DND-41 (cell line): ENCODE measurements around the gene CBY2.

Experiments used
- ATAC-seq: fragments of 200-7000 bp; cut with Tn5 transposase; 3 replicates; pipeline ENCODE4 v1.9.1; 2021; ENCODE audit warnings: low read depth; ENCODE audit not compliant: insufficient read depth
- DNase-seq: peaks from one replicate; pipeline ENCODE4 v3.0.0-alpha.2; 2020
- H2AFZ ChIP-seq: 2 replicates; pipeline ENCODE4 v1.6.0; 2012; ENCODE audit warnings: low read depth, low read length
- H3K27ac ChIP-seq: 2 replicates; pipeline ENCODE4 v1.5.1; 2012; ENCODE audit warnings: low read length, inconsistent platforms
- H3K27me3 ChIP-seq: fragments of 200-600 bp; sonication (generic); 2 replicates; pipeline ENCODE4 v1.6.0; 2012; ENCODE audit warnings: low read length, mild to moderate bottlenecking, inconsistent platforms; ENCODE audit not compliant: insufficient read depth, poor library complexity
- H3K36me3 ChIP-seq: 2 replicates; pipeline ENCODE4 v1.5.1; 2012; ENCODE audit warnings: low read length, inconsistent platforms; ENCODE audit not compliant: insufficient read depth
- H3K4me1 ChIP-seq: 2 replicates; pipeline ENCODE4 v1.5.1; 2012; ENCODE audit warnings: mild to moderate bottlenecking, low read length; ENCODE audit not compliant: insufficient read depth
- H3K4me2 ChIP-seq: 2 replicates; pipeline ENCODE4 v1.6.0; 2012; ENCODE audit warnings: mild to moderate bottlenecking, moderate library complexity, low read length, inconsistent platforms; ENCODE audit not compliant: insufficient read depth
- H3K4me3 ChIP-seq, 2 experiments: fragments of 200-600 bp in 1 of 2; shearing (Covaris generic) in 1 of 2; 2 replicates each; pipeline ENCODE4 v1.5.1; 2012 to 2016; ENCODE audit warnings: inconsistent platforms in 2 of 2, low read length in 2 of 2, mild to moderate bottlenecking in 2 of 2, low read depth in 1 of 2, moderate library complexity in 1 of 2
- H3K79me2 ChIP-seq: 2 replicates; pipeline ENCODE4 v1.6.0; 2012; ENCODE audit warnings: low read length, inconsistent platforms; ENCODE audit not compliant: insufficient read depth
- H3K9ac ChIP-seq: 2 replicates; pipeline ENCODE4 v1.6.0; 2012; ENCODE audit warnings: low read depth, mild to moderate bottlenecking, inconsistent platforms, low read length, moderate library complexity
- H3K9me3 ChIP-seq: 2 replicates; pipeline ENCODE4 v1.5.1; 2012; ENCODE audit warnings: low read length, moderate library complexity, mild to moderate bottlenecking, inconsistent platforms; ENCODE audit not compliant: insufficient read depth, severe bottlenecking
- H4K20me1 ChIP-seq: 2 replicates; pipeline ENCODE4 v1.6.0; 2012; ENCODE audit warnings: low read length; ENCODE audit not compliant: insufficient read depth
- CTCF ChIP-seq: IDR thresholded peaks from 2 replicates; pipeline ENCODE4 v1.5.1; 2012; ENCODE audit warnings: borderline replicate concordance, low read length, moderate library complexity, mild to moderate bottlenecking; ENCODE audit not compliant: poor library complexity, severe bottlenecking; ENCODE audit errors: extremely low read depth
- EZH2 ChIP-seq: IDR thresholded peaks from 3 replicates; pipeline ENCODE4 v1.6.1; 2012; ENCODE audit warnings: borderline replicate concordance, low read depth, mild to moderate bottlenecking, moderate library complexity, low read length, inconsistent platforms; ENCODE audit not compliant: severe bottlenecking

Gene CBY2

GRCh38 chr13:45704211-45704739 is 2.2 kb downstream of the CBY2 start:
- no peak overlapping the region for H3K4me3 ChIP-seq
- no peaks in the 10 kb centered on the region for H4K20me1 ChIP-seq
- H3K27ac ChIP-seq: no peak overlapping the region
- H3K4me2 ChIP-seq: no peak overlapping the region
- ATAC-seq: no peak
- peaks cover 18% of the 10 kb centered on the region for H3K27me3 ChIP-seq
- H3K4me1 ChIP-seq: no peaks in the 10 kb centered on the region
- DNase-seq: no peak
- H3K36me3 ChIP-seq: no peaks in the 10 kb centered on the region
- H3K79me2 ChIP-seq: no peaks in the 10 kb centered on the region
- TF ChIP-seq EZH2 (no peak), CTCF (no peak)
- H3K9me3 ChIP-seq: no peaks in the 10 kb centered on the region
- no peak overlapping the region for H2AFZ ChIP-seq
- H3K9ac ChIP-seq: no peak overlapping the region

GRCh38 chr13:45704854-45705695 is 3.0 kb downstream of the CBY2 start:
- no peak overlapping the region for H3K9ac ChIP-seq
- no peak overlapping the region for H3K4me2 ChIP-seq
- H2AFZ ChIP-seq: no peak overlapping the region
- no peaks in the 10 kb centered on the region for H3K79me2 ChIP-seq
- no peak overlapping the region for H3K4me3 ChIP-seq
- peaks cover 18% of the 10 kb centered on the region for H3K27me3 ChIP-seq
- H3K36me3 ChIP-seq: no peaks in the 10 kb centered on the region
- no peak for DNase-seq
- no peaks in the 10 kb centered on the region for H3K4me1 ChIP-seq
- no peaks in the 10 kb centered on the region for H3K9me3 ChIP-seq
- no peaks in the 10 kb centered on the region for H4K20me1 ChIP-seq
- TF ChIP-seq EZH2: no peak
- TF ChIP-seq CTCF: no peak
- no peak for ATAC-seq
- no peak overlapping the region for H3K27ac ChIP-seq

GRCh38 chr13:45705918-45706317 is 3.8 kb downstream of the CBY2 start:
- H3K4me1 ChIP-seq: no peaks in the 10 kb centered on the region
- no peak for DNase-seq
- no peak overlapping the region for H3K27ac ChIP-seq
- peaks cover 16% of the 10 kb centered on the region for H3K27me3 ChIP-seq
- ATAC-seq: no peak
- no peaks in the 10 kb centered on the region for H4K20me1 ChIP-seq
- no peak overlapping the region for H3K9ac ChIP-seq
- no peaks in the 10 kb centered on the region for H3K36me3 ChIP-seq
- H2AFZ ChIP-seq: no peak overlapping the region
- TF ChIP-seq EZH2: no peak
- TF ChIP-seq CTCF: no peak
- no peaks in the 10 kb centered on the region for H3K9me3 ChIP-seq
- no peaks in the 10 kb centered on the region for H3K79me2 ChIP-seq
- H3K4me3 ChIP-seq: no peak overlapping the region
- H3K4me2 ChIP-seq: no peak overlapping the region
